Hematopoietic multipotent progenitor cell treated with erythropoietin and hydrocortisone succinate and interleukin-3 and kit ligand, for 4 days (in vitro differentiated cells): ENCODE measurements around the gene TCEANC.
"Not testable (repeated sequence)": the region's sequence is repeated elsewhere in the genome, so short reads cannot be mapped to it uniquely, and the experiment has no call there.

ENCODE experiments used
- DNase-seq: peaks from one replicate; pipeline ENCODE4 v3.0.0-alpha.2; 2015

TCEANC gene, protein sequence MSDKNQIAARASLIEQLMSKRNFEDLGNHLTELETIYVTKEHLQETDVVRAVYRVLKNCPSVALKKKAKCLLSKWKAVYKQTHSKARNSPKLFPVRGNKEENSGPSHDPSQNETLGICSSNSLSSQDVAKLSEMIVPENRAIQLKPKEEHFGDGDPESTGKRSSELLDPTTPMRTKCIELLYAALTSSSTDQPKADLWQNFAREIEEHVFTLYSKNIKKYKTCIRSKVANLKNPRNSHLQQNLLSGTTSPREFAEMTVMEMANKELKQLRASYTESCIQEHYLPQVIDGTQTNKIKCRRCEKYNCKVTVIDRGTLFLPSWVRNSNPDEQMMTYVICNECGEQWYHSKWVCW

DNA sequence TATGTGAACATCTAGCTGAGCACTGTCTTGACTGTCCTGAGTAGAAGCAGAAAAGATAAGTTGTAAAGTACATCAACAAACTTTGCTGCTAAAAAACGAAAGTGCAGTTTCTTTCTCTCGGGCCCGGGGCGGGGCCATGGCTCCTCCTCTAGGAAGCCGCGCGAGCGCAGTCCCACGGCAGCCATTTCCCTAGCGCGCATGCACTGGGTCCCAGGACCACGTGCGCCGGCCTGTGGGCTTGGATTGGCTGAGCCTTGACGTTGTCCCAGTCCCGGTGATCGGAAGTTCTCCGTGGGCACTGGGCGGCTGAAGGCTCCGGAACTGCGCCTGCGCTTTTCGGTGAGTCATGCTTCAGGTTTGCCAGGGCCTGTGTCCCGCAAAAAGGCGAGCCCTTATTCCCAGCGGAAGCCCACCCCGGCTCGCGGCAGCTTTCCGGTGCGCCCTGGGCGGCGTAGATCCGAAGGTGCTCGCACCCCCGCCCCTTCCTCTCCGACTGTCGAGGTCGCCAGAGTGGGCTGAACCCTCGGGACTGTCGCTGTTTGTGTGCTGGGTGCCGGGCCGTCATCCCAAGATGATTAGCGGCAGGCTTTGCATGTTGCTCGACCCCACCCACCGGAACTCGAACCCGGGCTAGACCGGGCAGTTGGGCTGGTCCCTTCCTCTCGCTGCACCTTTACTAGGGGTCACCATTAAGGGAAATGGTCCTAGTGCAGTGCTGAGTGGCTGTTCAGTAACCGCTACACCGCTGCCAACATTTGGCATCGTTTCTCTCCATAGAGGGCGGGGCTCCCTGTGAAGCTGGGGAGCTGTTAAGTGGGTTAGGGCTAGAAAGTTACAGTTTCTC lies at the start of gene TCEANC:
TSS of gene TCEANC (plus strand) at position 292 of the 844 bp plus-strand sequence. CDS start 9,368 bp downstream, outside the sequence.
- peak; percentile 97 for DNase-seq

GRCh38 chrX:13605611-13606010 lies 47.3 kb upstream of the TCEANC start:
- no peak for DNase-seq

GRCh38 chrX:13607331-13607995 lies 45.5 kb upstream of the TCEANC start:
- no peak for DNase-seq

GRCh38 chrX:13607996-13608365 lies 45.0 kb upstream of the TCEANC start:
- DNase-seq: no peak

DNA sequence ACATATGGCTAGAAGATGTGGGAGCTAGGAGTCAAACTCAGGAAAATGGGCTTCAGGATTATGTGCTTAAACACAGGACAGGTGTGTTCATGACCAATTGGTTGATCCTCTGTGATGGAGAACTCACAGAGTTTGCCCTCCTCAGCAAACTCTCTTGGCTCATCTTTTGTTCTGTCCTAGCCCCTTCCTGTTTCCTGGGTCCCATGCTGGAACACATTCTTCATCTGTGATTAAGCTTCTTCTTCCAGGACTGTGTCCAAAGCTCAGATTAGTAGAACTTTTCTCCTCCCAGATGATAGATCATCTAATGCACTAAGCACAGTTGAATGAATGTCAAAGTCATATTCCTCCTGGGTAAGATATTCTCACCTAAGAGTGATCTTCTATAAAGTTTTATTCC lies 38.8 kb upstream of the TCEANC start:
- DNase-seq: no peak

DNA sequence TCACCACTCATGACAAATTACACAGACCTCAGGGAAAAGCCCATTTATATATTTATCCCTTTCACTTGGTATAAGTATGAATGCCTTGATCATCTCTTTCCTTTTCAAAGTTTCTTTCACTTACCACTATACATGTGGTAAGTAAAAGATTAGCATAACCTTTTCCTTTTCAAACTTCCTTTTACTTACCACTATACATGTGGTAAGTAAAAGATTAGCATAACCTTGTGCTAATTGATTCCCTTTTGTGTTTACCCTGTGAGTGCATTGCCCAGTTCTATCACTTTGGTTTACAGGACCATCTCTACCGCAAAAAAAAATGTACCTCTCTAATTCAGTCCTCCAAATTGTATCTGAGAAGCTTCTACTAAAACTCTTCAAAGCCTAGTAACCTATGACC lies 32.7 kb upstream of the TCEANC start:
- DNase-seq: peak; percentile 52

GRCh38 chrX:13622401-13622964 lies 30.5 kb upstream of the TCEANC start:
- DNase-seq: no peak

GRCh38 chrX:13627306-13627705 lies 25.6 kb upstream of the TCEANC start:
- DNase-seq: no peak

DNA sequence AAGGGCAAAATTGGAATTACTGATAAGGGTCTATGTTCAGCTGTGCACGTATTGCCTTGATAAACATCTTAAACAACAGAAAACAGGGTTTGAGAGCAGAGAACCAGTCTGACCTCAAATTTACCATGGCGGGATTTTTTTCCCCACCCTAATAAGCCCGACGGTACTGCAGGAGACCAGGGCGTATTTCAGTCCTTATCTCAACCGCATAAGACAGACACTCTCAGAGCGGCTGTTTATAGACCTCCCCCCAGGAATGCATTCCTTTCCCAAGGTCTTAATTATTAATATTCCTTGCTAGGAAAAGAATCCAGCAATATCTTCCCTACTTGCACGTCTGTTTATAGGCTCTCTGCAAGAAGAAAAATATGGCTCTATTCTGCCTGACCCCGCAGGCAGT lies 15.7 kb upstream of the TCEANC start:
- DNase-seq: not testable (repeated sequence)

DNA sequence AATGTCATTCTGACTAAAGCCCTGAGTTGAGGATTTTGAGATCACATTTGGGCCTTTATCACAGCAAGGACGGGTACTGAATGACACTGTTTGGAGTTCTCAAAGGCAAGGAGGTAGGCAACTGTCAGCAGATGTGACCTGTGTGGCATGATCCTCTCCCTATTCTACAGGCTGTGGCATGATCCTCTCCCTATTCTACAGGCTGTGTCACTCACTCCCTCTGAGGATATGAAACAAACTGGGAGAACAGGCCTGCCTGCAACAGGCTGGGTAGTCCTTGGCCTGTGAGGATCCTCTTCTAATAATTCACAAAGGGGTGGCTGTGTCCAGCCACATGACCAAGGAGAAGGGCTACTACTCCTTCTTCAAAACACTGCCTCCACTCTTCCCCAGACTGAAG lies 14.9 kb upstream of the TCEANC start:
- DNase-seq: no peak

DNA sequence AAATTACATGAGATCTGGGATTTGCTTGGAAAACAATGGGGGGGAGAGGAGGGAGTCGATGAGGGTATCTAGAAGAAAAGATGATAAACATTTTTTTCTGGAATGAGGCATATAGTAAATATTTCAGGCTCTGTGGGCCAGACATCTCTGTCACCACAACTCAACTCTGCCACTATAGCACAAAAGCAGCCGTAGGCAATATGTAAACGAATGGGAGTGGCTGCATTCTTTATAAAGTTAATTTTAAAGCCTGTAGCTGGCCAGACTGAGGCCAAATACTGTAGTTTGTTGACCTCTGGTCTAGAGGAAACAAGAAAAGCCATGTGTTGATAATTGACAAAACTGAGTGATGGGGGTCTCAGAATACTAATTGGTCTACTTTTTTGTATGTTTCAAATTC lies 14.1 kb upstream of the TCEANC start:
- no peak for DNase-seq

DNA sequence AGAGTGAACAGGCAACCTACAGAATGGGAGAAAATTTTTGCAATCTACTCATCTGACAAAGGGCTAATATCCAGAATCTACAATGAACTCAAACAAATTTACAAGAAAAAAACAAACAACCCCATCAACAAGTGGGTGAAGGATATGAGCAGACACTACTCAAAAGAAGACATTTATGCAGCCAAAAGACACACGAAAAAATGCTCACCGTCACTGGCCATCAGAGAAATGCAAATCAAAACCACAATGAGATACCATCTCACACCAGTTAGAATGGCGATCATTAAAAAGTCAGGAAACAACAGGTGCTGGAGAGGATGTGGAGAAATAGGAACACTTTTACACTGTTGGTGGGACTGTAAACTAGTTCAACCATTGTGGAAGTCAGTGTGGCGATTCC lies 11.3 kb upstream of the TCEANC start:
- not testable (repeated sequence) for DNase-seq

DNA sequence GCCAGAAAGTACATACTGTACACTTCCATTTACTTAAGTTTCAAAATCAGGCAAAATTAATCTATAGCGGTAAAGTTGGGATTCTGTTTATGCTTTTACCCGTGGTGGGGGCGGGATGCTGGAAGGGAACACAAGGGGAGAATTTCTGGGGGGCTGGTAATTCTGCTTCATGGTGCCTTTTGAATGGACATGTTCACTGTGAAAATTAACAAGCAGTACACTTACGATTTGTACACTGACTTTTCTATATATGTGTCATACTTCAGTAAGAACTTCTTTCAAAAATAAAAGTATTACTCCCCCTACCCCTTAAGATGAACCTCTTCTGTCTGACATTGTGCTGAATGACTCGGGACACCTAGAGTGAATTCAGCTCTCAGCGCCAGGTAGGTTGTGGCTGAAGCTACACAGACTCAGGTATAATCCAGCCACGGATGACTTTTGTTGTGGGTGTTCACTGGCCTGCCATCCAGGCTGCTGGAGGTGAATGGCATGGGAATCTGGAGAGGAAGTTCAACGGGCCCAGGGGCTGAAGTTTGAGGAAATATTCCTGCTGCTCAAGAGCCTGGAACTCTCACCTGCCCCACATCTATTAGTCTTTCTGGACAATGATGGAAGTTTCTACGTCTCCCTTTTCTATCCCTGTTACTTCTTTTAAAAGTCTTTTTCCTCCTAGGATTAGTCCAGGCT lies 7.3 kb upstream of the TCEANC start:
- DNase-seq: no peak

- peak; percentile 78 for DNase-seq
Observed at GRCh38 chrX:13646154-13646549, 6.8 kb upstream of the TCEANC start.

DNA sequence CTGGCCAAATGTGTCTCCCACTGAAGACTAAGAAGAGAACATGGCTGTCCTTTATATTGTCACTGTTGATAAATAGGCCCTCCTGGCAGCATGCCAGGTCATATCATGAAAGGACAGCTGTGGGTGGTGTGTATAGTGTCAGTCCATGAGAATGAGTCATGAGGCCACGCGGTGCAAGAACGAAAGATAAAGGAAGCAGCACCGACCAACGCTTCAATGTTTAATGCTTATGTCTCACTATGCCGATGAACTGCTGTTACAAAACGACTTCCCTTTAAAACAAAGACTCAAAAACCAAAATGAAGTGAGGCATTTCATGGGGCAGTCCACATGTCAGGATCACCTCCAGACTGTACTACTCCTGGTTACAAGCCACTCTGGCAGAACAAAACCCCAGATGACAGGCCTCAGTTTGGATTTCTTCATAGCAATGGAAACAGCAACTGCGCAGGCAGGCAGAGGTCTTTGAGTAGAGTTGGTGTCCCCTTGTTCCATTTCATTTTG lies 5.2 kb upstream of the TCEANC start:
- DNase-seq: peak; percentile 97

GRCh38 chrX:13648336-13648735 lies 4.6 kb upstream of the TCEANC start:
- DNase-seq: peak; percentile 31

- no peak for DNase-seq
Observed at GRCh38 chrX:13649838-13650237, 3.1 kb upstream of the TCEANC start.

GRCh38 chrX:13650318-13650717 lies 2.6 kb upstream of the TCEANC start:
- no peak for DNase-seq

GRCh38 chrX:13651150-13651549 lies 1.8 kb upstream of the TCEANC start:
- no peak for DNase-seq

- DNase-seq: no peak
Observed at GRCh38 chrX:13652287-13652793, 601 bp upstream of the TCEANC start.

- no peak for DNase-seq
Observed at GRCh38 chrX:13654116-13654515, 1.2 kb downstream of the TCEANC start.

- no peak for DNase-seq
Observed at GRCh38 chrX:13655674-13656073, 2.7 kb downstream of the TCEANC start.
